HepG2 (cell line): ENCODE measurements around the gene TPSD1. TPM values are rescaled to one million over a fixed set of nuclear protein-coding genes. Genes with fewer than 3 reads are reported as not detected.
"Not testable (repeated sequence)": the region's sequence is repeated elsewhere in the genome, so short reads cannot be mapped to it uniquely, and the experiment has no call there.

Experiments
- ATAC-seq: fragments of 200-7000 bp; cut with Tn5 transposase; 3 replicates; pipeline ENCODE4 v1.9.1; 2020; ENCODE audit warnings: mild to moderate bottlenecking, moderate library complexity
- BruUV-seq: library from RNA; stranded (reverse); fragments of 400-500 nt; replicated peaks from 2 replicates; lab custom pipeline; 2021; lab: Mats Ljungman, UMichigan
- CTCF ChIA-PET: fragments of 300-600 bp; formaldehyde crosslinking; extraction: SDS; loops from one replicate; lab custom pipeline; 2021; ENCODE audit warnings: low total read pairs, inconsistent platforms, low intra/inter-chr PET ratio; lab: Yijun Ruan, JAX
- POLR2A ChIA-PET: fragments of 350-600 bp; sonication (Branson Sonifier 250); formaldehyde crosslinking; loops from one replicate; lab custom pipeline; 2020; ENCODE audit warnings: antibody characterized with exemption, inconsistent platforms; lab: Yijun Ruan, JAX
- DNase-seq: peaks from one replicate; pipeline ENCODE4 v3.0.0-alpha.2; 2015; ENCODE audit warnings: low spot score
- FAIRE-seq: peaks from 3 replicates; lab custom pipeline; 2011; peaks lifted over from hg19 to GRCh38; lab: Jason Lieb, UNC
- H2AFZ ChIP-seq: one replicate; pipeline ENCODE4 v1.6.1; 2011; ENCODE audit warnings: low read length, inconsistent platforms
- H3K27ac ChIP-seq: fragments of 300-600 bp; 3 replicates; pipeline ENCODE4 v1.8.0; 2011; ENCODE audit warnings: mixed run types, mild to moderate bottlenecking, mixed read lengths, low read length, inconsistent platforms; ENCODE audit not compliant: insufficient read depth; ENCODE audit errors: extremely low read length
- H3K27me3 ChIP-seq, 2 experiments: fragments of 200-600 bp in 1 of 2; 2 replicates in 1 of 2; 3 replicates in 1 of 2; pipeline versions ENCODE4 v1.6.0 to v1.8.0; 2011; ENCODE audit warnings: low read length in 2 of 2, mild to moderate bottlenecking in 2 of 2, moderate library complexity in 2 of 2, inconsistent platforms in 1 of 2; ENCODE audit not compliant: insufficient read depth in 2 of 2, control insufficient read depth in 1 of 2
- H3K36me3 ChIP-seq, 2 experiments: fragments of 200-600 bp in 1 of 2; replicated peaks in 1 of 2; 2 replicates in 1 of 2; 3 replicates in 1 of 2; pipeline versions ENCODE4 v1.5.1 to v1.8.0; 2011; ENCODE audit warnings: low read length in 2 of 2, inconsistent platforms in 1 of 2; ENCODE audit not compliant: insufficient read depth in 2 of 2, control insufficient read depth in 1 of 2
- H3K4me1 ChIP-seq: 2 replicates; pipeline ENCODE4 v1.5.1; 2012; ENCODE audit warnings: low read length, inconsistent platforms; ENCODE audit not compliant: insufficient read depth
- H3K4me2 ChIP-seq: 2 replicates; pipeline ENCODE4 v1.6.0; 2011; ENCODE audit warnings: low read depth, low read length, inconsistent platforms
- H3K4me3 ChIP-seq, 3 experiments: fragments of 200-600 bp in 1 of 3; sonication (generic), shearing (Covaris generic) in 1 of 3; replicated peaks in 1 of 3; 2 replicates each; pipeline ENCODE4 v1.5.1; 2011 to 2016; ENCODE audit warnings: low read length in 3 of 3, inconsistent platforms in 2 of 3, low read depth in 2 of 3, mild to moderate bottlenecking in 2 of 3, control low read depth in 1 of 3, mixed read lengths in 1 of 3; ENCODE audit not compliant: insufficient read depth in 1 of 3
- H3K79me2 ChIP-seq: one replicate; pipeline ENCODE4 v1.6.1; 2011; ENCODE audit warnings: low read length, inconsistent platforms; ENCODE audit not compliant: insufficient read depth
- H3K9ac ChIP-seq: 2 replicates; pipeline ENCODE4 v1.6.0; 2011; ENCODE audit warnings: mild to moderate bottlenecking, low read depth, low read length, inconsistent platforms; ENCODE audit not compliant: insufficient read depth
- H3K9me3 ChIP-seq: 2 replicates; pipeline ENCODE4 v1.5.1; 2012; ENCODE audit warnings: mild to moderate bottlenecking, low read length
- H4K20me1 ChIP-seq: 2 replicates; pipeline ENCODE4 v1.6.0; 2011; ENCODE audit warnings: inconsistent platforms, mild to moderate bottlenecking, low read length, moderate library complexity; ENCODE audit not compliant: insufficient read depth
- MNT ChIP-seq: fragments of 450-650 bp; IDR thresholded peaks from 2 replicates; pipeline ENCODE4 v1.6.1; 2016
- WGBS: methylation state at CpG from one replicate; pipeline ENCODE4 v1.1.6; 2017; ENCODE audit warnings: low lambda C conversion rate; 5-methylcytosine and 5-hydroxymethylcytosine counted together
- in situ Hi-C: cut with HindIII; loops from 2 replicates; pipeline ENCODE4 v1.10.0; 2017; ENCODE audit warnings: low pct_unique_long_range_greater_than_20kb; ENCODE audit not compliant: extremely low pct_ligation_motif_present
- intact Hi-C: fragments of 100-400 bp; cut with micrococcal nuclease; formaldehyde crosslinking; loops from one replicate; pipeline ENCODE4 v1.10.0; 2022; ENCODE audit not compliant: unreplicated experiment
- polyA plus RNA-seq, 8 experiments: library from polyadenylated mRNA; depleted of rRNA in 3 of 8; stranded (reverse) in 7 of 8; unstranded in 1 of 8; fragments of >200 nt; fragmentation: Illumina TruSeq in 4 of 8; extraction: Trizol in 4 of 8; gene quantifications; 2 replicates each; pipeline versions ENCODE4 v1.2.1 to v1.2.3, GENCODE V29; 2011 to 2016; ENCODE audit warnings: low read depth in 4 of 8, missing spikeins in 1 of 8, mixed read lengths in 1 of 8; ENCODE audit not compliant: insufficient read depth in 1 of 8
- total RNA-seq, 5 experiments: library from RNA; depleted of rRNA; stranded (reverse); fragments of >200 nt; fragmentation: Illumina TruSeq; extraction: Trizol; gene quantifications; 2 replicates each; pipeline ENCODE4 v1.2.3, GENCODE V29; 2016; ENCODE audit warnings: low read depth in 1 of 5

The TPSD1 gene
- total and polyA plus RNA-seq, 2 of the 13 experiments (the other 11 are each of a cell fraction or from before 2014, with no cell fraction given), result not detected

- in situ Hi-C loops, FAIRE-seq: not testable (repeated sequence)
Measured at GRCh38 chr16:1247903-1248537, 7.8 kb upstream of the TPSD1 start.

GRCh38 chr16:1249031-1249755 lies 6.7 kb upstream of the TPSD1 start:
- H3K4me3 ChIP-seq, H3K27ac ChIP-seq, CTCF ChIA-PET, H3K9me3 ChIP-seq, H3K79me2 ChIP-seq, intact Hi-C loops, in situ Hi-C loops, H3K4me1 ChIP-seq, H3K36me3 ChIP-seq, H2AFZ ChIP-seq, DNase-seq, H3K4me2 ChIP-seq, POLR2A ChIA-PET, BruUV-seq, H4K20me1 ChIP-seq, H3K9ac ChIP-seq: not testable (repeated sequence)
- peaks cover 1 to 28% of the 10 kb centered on the region in 2 experiments; a peak in 4 of 5 replicates for H3K27me3 ChIP-seq
- ATAC-seq (peak; percentile 58), FAIRE-seq (peak; percentile 46)
- no CpG with 5 or more reads among the region's 43 CpGs for WGBS

More at GRCh38 chr16:1247903-1248537, 7.8 kb upstream of the TPSD1 start:
- H3K4me2 ChIP-seq, H4K20me1 ChIP-seq, POLR2A ChIA-PET, BruUV-seq, H3K27ac ChIP-seq, H3K9ac ChIP-seq, CTCF ChIA-PET, H3K36me3 ChIP-seq, H3K4me3 ChIP-seq, H3K4me1 ChIP-seq, H3K79me2 ChIP-seq, H2AFZ ChIP-seq, H3K9me3 ChIP-seq, ATAC-seq, DNase-seq, intact Hi-C loops: not testable (repeated sequence)
- peaks cover 1 to 32% of the 10 kb centered on the region in 2 experiments; a peak in 4 of 5 replicates for H3K27me3 ChIP-seq
- WGBS, result 28% methylated on average over 8 of the region's 14 CpGs
- TF ChIP-seq MNT, result peak; percentile 94

GRCh38 chr16:1253701-1254364 lies 2.0 kb upstream of the TPSD1 start:
- H3K4me1 ChIP-seq, H3K9me3 ChIP-seq, H3K36me3 ChIP-seq, H3K79me2 ChIP-seq, H4K20me1 ChIP-seq, H2AFZ ChIP-seq, intact Hi-C loops, BruUV-seq, H3K4me2 ChIP-seq, H3K9ac ChIP-seq, CTCF ChIA-PET, DNase-seq, FAIRE-seq, H3K4me3 ChIP-seq, in situ Hi-C loops, H3K27ac ChIP-seq, POLR2A ChIA-PET: not testable (repeated sequence)
- peak; percentile 72 for ATAC-seq
- no CpG with 5 or more reads among the region's 47 CpGs for WGBS
- H3K27me3 ChIP-seq, result peaks cover 5 to 19% of the 10 kb centered on the region in 2 experiments; a peak in 4 of 5 replicates
